A549 treated with ZK216348 at 1 μM for 4 hours (cell line): ENCODE measurements around the gene SERTM2. TPM values are rescaled to one million over a fixed set of nuclear protein-coding genes. Genes with fewer than 3 reads are reported as not detected.

ENCODE experiments used
- total RNA-seq: library from RNA; stranded (reverse); fragments of 200-300 nt; extraction: Qiagen RNA extraction; gene quantifications from 5 replicates; pipeline ENCODE4 v1.2.3, GENCODE V29; 2022; ENCODE audit warnings: low read depth

Gene SERTM2
- not detected in 5 replicates for total RNA-seq

DNA sequence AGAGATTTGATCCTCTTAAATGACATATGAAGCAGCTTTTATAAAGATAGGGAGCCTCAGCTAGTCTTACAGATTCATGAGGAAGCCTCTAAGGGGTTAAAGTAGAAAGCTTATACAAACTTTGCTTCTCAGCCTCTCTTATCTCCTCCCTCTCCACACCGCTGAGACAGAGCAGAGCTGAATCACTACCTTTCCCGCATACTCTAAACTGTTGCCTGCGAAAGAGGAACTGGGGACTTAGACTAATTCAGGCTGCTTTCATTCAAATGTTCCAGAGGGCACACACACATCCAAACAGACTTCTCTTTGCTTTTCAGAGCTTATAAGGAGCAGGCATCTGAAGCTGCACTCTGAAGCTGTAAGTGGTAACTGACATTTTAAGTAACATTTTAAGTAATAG, at the start of gene SERTM2:
TSS of gene SERTM2 (plus strand) at position 169 of the 400 bp plus-strand sequence. CDS start 7,213 bp downstream, outside the sequence.

Other genes with a start within 250 kb of the SERTM2 start
- gene CAPN6, start 241.2 kb upstream of the SERTM2 start, total RNA-seq: not detected in 5 replicates
- not detected in 5 replicates for gene DCX, start 99.5 kb upstream of the SERTM2 start, total RNA-seq
- gene ALG13, start 169.5 kb downstream of the SERTM2 start, total RNA-seq: 50.5 to 77.7 TPM (median 59.8 TPM) in 5 replicates